AG04450 (cell line): ENCODE results near the gene AASDH. TPM values are rescaled to one million over a fixed set of nuclear protein-coding genes. Genes with fewer than 3 reads are reported as not detected.

Experiments
- CTCF ChIA-PET: fragments of 300-600, 350-600 bp; formaldehyde crosslinking; extraction: SDS; loops from one replicate; lab custom pipeline; 2022; ENCODE audit warnings: antibody characterized with exemption, inconsistent platforms; lab: Charles Lee
- POLR2A ChIA-PET: fragments of 350-600 bp; formaldehyde crosslinking; extraction: SDS; loops from one replicate; lab custom pipeline; 2021; ENCODE audit warnings: antibody characterized with exemption, inconsistent platforms; lab: Yijun Ruan, JAX
- DNase-seq: peaks from one replicate; pipeline ENCODE4 v3.0.0-alpha.2; 2011; ENCODE audit warnings: low read depth, low spot score
- H3K27ac ChIP-seq: one replicate; pipeline ENCODE4 v1.5.1; 2012; ENCODE audit warnings: low read depth, low read length, control low read depth
- H3K27me3 ChIP-seq: one replicate; pipeline ENCODE4 v1.6.0; 2012; ENCODE audit warnings: low read length; ENCODE audit not compliant: control insufficient read depth, insufficient read depth
- H3K4me3 ChIP-seq: 2 replicates; pipeline ENCODE4 v1.5.1; 2011; ENCODE audit warnings: mild to moderate bottlenecking, low read depth, low read length, control low read depth
- H3K9me3 ChIP-seq: 2 replicates; pipeline ENCODE4 v1.5.1; 2012; ENCODE audit warnings: low read length; ENCODE audit not compliant: control insufficient read depth, insufficient read depth
- polyA plus RNA-seq: library from polyadenylated mRNA; depleted of rRNA; stranded (reverse); fragments of >200 nt; gene quantifications from 2 replicates; pipeline ENCODE4 v1.2.3, GENCODE V29; 2011
- TF ChIP-seq, protein P1 (sequence below): IDR thresholded peaks from 2 replicates; pipeline ENCODE4 v1.5.1; 2011; ENCODE audit warnings: low read depth, low read length, control low read depth, inconsistent platforms

Gene AASDH
- polyA plus RNA-seq, 1 experiment = 14.8 TPM

DNA sequence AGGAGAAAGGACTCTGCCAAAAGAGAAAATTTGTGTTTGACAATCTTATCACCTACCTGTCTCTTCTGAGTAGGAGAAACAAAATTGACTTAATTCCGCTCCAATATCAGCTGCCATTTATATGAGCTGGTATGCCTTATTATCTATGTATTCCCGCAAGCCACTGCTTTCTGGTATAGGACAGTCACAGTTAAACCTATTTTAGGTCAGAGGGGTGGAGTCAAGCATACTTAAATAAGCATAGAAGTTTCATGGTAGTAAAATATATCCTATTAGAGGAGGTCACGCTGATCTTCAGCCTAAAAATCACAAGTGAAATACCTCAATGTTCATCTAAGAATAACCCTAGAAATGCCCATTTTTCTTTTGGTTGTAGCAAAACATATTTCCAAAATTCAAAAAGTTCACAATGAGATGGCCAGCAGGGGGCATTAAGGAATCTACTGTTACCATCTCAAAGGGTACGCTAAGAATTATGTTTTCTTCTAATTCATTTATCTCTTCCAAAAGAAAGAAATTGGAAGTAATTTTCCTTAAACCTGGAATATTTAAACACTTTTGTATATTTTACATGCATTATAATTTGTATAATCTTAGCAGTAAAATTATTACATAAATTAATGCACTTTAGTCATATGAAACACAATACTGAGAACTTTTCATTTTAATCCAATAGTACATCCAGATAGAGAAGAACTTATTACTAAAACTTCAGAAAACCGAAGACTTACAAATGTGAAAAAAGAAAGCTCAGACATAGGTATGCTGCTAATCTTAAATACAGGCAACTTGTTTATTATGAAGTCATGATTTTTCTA is 37.6 kb upstream of the AASDH start:
- ChIA-PET POLR2A (interaction anchor here (1.3 kb wide), 1 partner anchor 11 kb away, joined by 6 read pairs; the partner anchor contains the start of genes PAICS and PPAT), CTCF (interaction anchor here (0.6 to 4.4 kb wide), 24 partner anchors 8 to 553 kb away, joined by 3 to 70 read pairs (median 5); partner anchors contain the start of genes AASDH, NOA1, PAICS and PPAT)
- Histone ChIP-seq H3K9me3 (no peaks in the 10 kb centered on the region), H3K27me3 (no peaks in the 10 kb centered on the region), H3K27ac (no peak overlapping the region), H3K4me3 (no peak overlapping the region)
- TF ChIP-seq, protein P1, sequence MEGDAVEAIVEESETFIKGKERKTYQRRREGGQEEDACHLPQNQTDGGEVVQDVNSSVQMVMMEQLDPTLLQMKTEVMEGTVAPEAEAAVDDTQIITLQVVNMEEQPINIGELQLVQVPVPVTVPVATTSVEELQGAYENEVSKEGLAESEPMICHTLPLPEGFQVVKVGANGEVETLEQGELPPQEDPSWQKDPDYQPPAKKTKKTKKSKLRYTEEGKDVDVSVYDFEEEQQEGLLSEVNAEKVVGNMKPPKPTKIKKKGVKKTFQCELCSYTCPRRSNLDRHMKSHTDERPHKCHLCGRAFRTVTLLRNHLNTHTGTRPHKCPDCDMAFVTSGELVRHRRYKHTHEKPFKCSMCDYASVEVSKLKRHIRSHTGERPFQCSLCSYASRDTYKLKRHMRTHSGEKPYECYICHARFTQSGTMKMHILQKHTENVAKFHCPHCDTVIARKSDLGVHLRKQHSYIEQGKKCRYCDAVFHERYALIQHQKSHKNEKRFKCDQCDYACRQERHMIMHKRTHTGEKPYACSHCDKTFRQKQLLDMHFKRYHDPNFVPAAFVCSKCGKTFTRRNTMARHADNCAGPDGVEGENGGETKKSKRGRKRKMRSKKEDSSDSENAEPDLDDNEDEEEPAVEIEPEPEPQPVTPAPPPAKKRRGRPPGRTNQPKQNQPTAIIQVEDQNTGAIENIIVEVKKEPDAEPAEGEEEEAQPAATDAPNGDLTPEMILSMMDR = peak; percentile 68
- DNase-seq = no peak

DNA sequence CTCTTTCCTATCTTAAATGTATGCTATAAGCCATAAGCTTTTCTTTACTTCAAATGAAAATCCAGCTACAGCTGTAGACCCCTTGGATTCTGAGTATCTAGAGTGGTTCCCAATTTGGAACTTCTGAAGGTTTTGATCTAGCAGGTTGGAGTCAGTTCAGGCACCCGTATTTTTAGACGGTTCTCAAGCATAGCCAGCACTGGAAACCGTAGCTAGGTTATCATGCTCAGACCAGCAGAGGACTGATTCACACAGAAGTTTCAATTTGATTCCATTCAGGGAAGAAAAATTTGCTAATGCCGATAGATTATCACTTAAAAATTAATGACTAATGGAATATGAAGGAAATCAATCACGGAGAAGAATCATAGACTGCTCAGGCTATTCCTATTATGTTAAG is 36.9 kb upstream of the AASDH start:
- ChIA-PET POLR2A (no interaction called here), CTCF (interaction anchor here (0.7 to 4.4 kb wide), 10 partner anchors 9 to 412 kb away, joined by 3 to 70 read pairs (median 11); partner anchors contain the start of genes PAICS and PPAT)
- no peak for DNase-seq
- Histone ChIP-seq H3K9me3 (no peaks in the 10 kb centered on the region), H3K27ac (no peak overlapping the region), H3K4me3 (no peak overlapping the region), H3K27me3 (no peaks in the 10 kb centered on the region)
- TF ChIP-seq, protein P1 = no peak

DNA sequence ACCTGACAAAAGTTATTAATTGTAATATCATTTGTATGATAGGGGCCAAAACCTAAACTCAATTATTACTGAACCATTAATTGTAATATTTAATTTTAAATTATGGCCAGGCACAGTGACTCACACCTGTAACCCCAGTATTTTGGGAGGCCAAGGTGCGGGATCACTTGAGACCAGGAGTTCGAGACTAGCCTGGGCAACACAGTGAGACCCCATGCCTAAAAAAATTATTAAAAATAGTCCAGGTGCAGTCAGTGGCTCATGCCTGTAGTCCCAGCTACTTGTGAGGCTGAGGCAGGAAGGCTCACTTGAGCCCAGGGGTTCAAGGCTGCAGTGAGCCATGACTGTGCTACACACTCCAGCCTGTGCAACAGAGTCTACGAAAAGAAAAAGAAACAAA is 30.1 kb upstream of the AASDH start:
- H3K9me3 ChIP-seq = no peaks in the 10 kb centered on the region
- H3K27ac ChIP-seq = no peak overlapping the region
- DNase-seq = no peak
- POLR2A ChIA-PET = no interaction called here
- no peaks in the 10 kb centered on the region for H3K27me3 ChIP-seq
- TF ChIP-seq, protein P1 = no peak
- CTCF ChIA-PET = interaction anchor here (0.6 kb wide), 2 partner anchors 8 to 658 kb away, joined by 3 to 5 read pairs; no protein-coding TSS in a partner anchor
- H3K4me3 ChIP-seq = no peak overlapping the region

DNA sequence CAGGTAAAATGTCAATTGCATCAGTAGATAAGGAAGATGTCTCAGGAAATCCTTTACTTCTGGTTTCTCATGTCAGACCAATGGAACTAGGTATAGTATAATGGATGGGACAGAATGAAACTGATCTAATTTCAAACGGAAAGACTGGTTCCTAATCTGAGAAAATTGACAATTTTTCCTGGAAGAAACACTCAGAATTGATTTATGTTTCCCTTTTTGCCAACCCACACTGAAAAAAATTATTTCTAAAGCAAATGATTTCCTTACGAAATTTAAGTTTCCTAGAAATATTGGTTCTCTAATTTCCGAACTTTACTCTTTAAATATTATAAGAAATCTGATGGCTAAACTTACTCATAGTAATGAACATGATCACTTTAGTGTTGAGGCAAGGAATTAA is 29.1 kb upstream of the AASDH start:
- H3K9me3 ChIP-seq = no peaks in the 10 kb centered on the region
- ChIA-PET CTCF (interaction anchor here (1.3 to 2.9 kb wide), 2 partner anchors 8 to 129 kb away, joined by 4 to 18 read pairs; no protein-coding TSS in a partner anchor), POLR2A (no interaction called here)
- no peak for DNase-seq
- H3K27ac ChIP-seq = no peak overlapping the region
- H3K27me3 ChIP-seq = no peaks in the 10 kb centered on the region
- TF ChIP-seq, protein P1 = no peak
- no peak overlapping the region for H3K4me3 ChIP-seq
